Testis (tissue), 3 donors: ENCODE results near the gene FBXL17. TPM values are rescaled to one million over a fixed set of nuclear protein-coding genes. Genes with fewer than 3 reads are reported as not detected.

Source experiments
- DNase-seq: peaks from one replicate; pipeline ENCODE4 v3.0.0-alpha.2; 2019
- H3K27ac ChIP-seq, 2 donors: fragments of 200-600 bp; sonication (generic); one replicate each; pipeline ENCODE4 v1.5.1; 2019
- H3K27me3 ChIP-seq: fragments of 200-600 bp; sonication (generic); one replicate; pipeline ENCODE4 v1.5.1; 2019
- H3K36me3 ChIP-seq: fragments of 200-600 bp; sonication (generic); one replicate; pipeline ENCODE4 v1.5.1; 2017; ENCODE audit warnings: low read depth; ENCODE audit errors: missing control alignments
- H3K4me1 ChIP-seq: fragments of 200-600 bp; sonication (generic); one replicate; pipeline ENCODE4 v1.5.1; 2019
- H3K4me3 ChIP-seq, 2 donors: fragments of 200-600 bp; sonication (generic); one replicate each; pipeline ENCODE4 v1.5.1; 2017 to 2019
- H3K9me3 ChIP-seq: fragments of 200-600 bp; sonication (generic); one replicate; pipeline ENCODE4 v1.5.1; 2017
- POLR2A ChIP-seq: fragments of 450-650 bp; IDR thresholded peaks from one replicate; pipeline ENCODE4 v1.6.1; 2017; ENCODE audit warnings: antibody characterized with exemption, mild to moderate bottlenecking, moderate library complexity
- WGBS, 2 donors: methylation state at CpG; one replicate each; pipeline ENCODE4 v1.1.5; 2018; 5-methylcytosine and 5-hydroxymethylcytosine counted together
- intact Hi-C: fragments of 100-400 bp; cut with DNase I; formaldehyde crosslinking; loops from one replicate; pipeline ENCODE4 v1.15.1; 2023; ENCODE audit warnings: low total_unique reads
- polyA plus RNA-seq: library from polyadenylated mRNA; stranded (reverse); fragments of 350-450 nt; fragmentation: Illumina TruSeq; extraction: RNeasy Lipid Tissue Mini Kit (QIAGEN cat#74804); gene quantifications from one replicate; pipeline ENCODE4 v1.2.3, GENCODE V29; 2014; ENCODE audit warnings: low read depth, low replicate concordance; ENCODE audit not compliant: insufficient read depth
- total RNA-seq, 2 donors: library from RNA; depleted of rRNA; stranded (reverse); fragments of >200 nt; gene quantifications; one replicate each; pipeline ENCODE4 v1.2.3, GENCODE V29; 2016
- TF ChIP-seq, protein P1 (sequence below), 3 experiments: fragments of 450-650 bp in 2 of 3; fragments of 200-600 bp in 1 of 3; sonication (generic) in 1 of 3; IDR thresholded peaks; one replicate each; pipeline ENCODE4 v1.5.1; 2016 to 2019; ENCODE audit warnings: antibody characterized with exemption in 3 of 3, mild to moderate bottlenecking in 2 of 3, moderate library complexity in 1 of 3

The FBXL17 gene
- total and polyA plus RNA-seq, 3 donors from 2014 or later: 20.7 to 25.1 (median 22.6) TPM

GRCh38 chr5:107893642-107894041 lies 488.3 kb downstream of the FBXL17 start:
- Histone ChIP-seq H3K27ac (no peak overlapping the region), H3K4me3 (no peak overlapping the region), H3K9me3 (no peaks in the 10 kb centered on the region), H3K27me3 (no peaks in the 10 kb centered on the region), H3K4me1 (no peaks in the 10 kb centered on the region), H3K36me3 (no peaks in the 10 kb centered on the region)
- no peak for DNase-seq
- intact Hi-C loops: no loop called here
- WGBS, 2 donors: 39 to 51% methylated on average over 4 of the region's 4 CpGs
- no peak for TF ChIP-seq POLR2A
- TF ChIP-seq, protein P1, sequence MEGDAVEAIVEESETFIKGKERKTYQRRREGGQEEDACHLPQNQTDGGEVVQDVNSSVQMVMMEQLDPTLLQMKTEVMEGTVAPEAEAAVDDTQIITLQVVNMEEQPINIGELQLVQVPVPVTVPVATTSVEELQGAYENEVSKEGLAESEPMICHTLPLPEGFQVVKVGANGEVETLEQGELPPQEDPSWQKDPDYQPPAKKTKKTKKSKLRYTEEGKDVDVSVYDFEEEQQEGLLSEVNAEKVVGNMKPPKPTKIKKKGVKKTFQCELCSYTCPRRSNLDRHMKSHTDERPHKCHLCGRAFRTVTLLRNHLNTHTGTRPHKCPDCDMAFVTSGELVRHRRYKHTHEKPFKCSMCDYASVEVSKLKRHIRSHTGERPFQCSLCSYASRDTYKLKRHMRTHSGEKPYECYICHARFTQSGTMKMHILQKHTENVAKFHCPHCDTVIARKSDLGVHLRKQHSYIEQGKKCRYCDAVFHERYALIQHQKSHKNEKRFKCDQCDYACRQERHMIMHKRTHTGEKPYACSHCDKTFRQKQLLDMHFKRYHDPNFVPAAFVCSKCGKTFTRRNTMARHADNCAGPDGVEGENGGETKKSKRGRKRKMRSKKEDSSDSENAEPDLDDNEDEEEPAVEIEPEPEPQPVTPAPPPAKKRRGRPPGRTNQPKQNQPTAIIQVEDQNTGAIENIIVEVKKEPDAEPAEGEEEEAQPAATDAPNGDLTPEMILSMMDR (IDR thresholded peaks at IDR 0.05): no peak

DNA sequence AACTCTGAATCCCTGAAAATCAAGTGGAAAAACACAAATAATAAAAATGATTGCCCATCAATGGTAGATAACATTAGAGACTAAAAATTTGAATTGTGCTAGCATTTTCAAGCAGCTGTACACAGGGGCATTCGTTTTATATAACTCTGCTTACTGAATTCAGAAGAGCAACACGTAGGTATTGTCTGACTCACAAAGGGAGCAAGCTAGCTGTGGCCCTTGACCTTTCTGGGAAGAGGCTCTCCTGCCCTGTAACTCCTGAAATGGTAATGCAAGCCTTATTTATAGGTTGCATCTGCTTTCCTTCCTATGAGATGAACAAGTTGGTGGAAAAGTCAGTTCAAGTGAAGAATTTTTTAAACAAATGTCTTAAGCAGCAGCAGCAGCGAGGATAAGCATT lies 492.5 kb downstream of the FBXL17 start:
- Histone ChIP-seq H3K27me3 (no peaks in the 10 kb centered on the region), H3K27ac (no peak overlapping the region), H3K9me3 (no peaks in the 10 kb centered on the region), H3K36me3 (no peaks in the 10 kb centered on the region), H3K4me1 (no peaks in the 10 kb centered on the region), H3K4me3 (no peak overlapping the region)
- WGBS, 2 donors: 89 to 95% methylated on average over 3 of the region's 3 CpGs
- TF ChIP-seq, protein P1 (IDR thresholded peaks at IDR 0.05): no peak
- no peak for TF ChIP-seq POLR2A
- intact Hi-C loops: no loop called here
- no peak for DNase-seq

GRCh38 chr5:107888541-107888940 lies 493.4 kb downstream of the FBXL17 start:
- intact Hi-C loops: no loop called here
- Histone ChIP-seq H3K27me3 (no peaks in the 10 kb centered on the region), H3K9me3 (no peaks in the 10 kb centered on the region), H3K4me1 (no peaks in the 10 kb centered on the region), H3K4me3 (no peak overlapping the region), H3K27ac (no peak overlapping the region), H3K36me3 (no peaks in the 10 kb centered on the region)
- no peak for DNase-seq
- TF ChIP-seq, protein P1 (IDR thresholded peaks at IDR 0.05): no peak
- TF ChIP-seq POLR2A: no peak
- WGBS, 2 donors: 92 to 95% methylated on average over 4 of the region's 4 CpGs

DNA sequence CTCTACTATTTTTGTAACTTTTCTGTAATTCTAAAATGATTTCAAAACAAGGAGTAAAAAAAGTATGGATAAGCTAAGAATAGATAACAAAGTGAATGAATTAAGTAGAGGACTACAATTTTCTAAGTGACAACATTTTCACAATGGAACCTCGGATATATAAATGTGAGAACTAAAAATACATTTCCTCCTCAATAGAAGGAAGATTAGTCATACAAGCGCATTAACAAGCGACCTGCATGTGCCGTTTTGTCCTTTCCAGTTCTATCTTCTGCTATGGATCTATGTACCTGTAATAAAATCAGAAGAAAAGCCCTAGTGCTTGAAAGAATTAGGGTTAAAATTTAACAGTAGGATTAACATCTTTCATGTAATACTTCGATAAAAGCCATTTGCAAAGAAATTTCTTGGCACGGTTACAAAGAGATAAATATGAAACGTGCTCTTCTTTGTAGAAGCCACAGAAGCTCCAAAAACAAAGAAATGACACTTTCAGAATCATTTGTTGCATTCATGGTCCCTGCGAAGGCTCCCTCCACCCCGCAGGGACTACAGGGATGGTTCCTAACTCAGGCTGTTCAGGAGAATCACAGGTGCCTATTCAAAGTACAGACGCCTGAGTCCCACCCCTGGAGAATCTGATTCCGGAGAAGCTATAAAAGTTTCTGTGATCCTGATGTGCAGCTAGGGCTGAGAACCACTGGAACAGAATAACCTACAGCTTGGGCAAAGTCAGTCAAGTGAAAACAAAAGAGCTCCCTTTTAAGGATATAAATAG lies 494.5 kb downstream of the FBXL17 start:
- Histone ChIP-seq H3K27me3 (no peaks in the 10 kb centered on the region), H3K4me3 (no peak overlapping the region), H3K9me3 (no peaks in the 10 kb centered on the region), H3K36me3 (no peaks in the 10 kb centered on the region), H3K4me1 (no peaks in the 10 kb centered on the region), H3K27ac (no peak overlapping the region)
- TF ChIP-seq, protein P1 (IDR thresholded peaks at IDR 0.05): no peak
- TF ChIP-seq POLR2A: no peak
- 37 to 46% methylated on average over 11 of the region's 11 CpGs for WGBS, 2 donors
- intact Hi-C loops: no loop called here
- no peak for DNase-seq

GRCh38 chr5:107885601-107886000 lies 496.3 kb downstream of the FBXL17 start:
- intact Hi-C loops: no loop called here
- Histone ChIP-seq H3K27me3 (no peaks in the 10 kb centered on the region), H3K4me3 (no peak overlapping the region), H3K9me3 (no peaks in the 10 kb centered on the region), H3K36me3 (no peaks in the 10 kb centered on the region), H3K4me1 (no peaks in the 10 kb centered on the region), H3K27ac (no peak overlapping the region)
- no peak for DNase-seq
- WGBS, 2 donors: 82 to 96% methylated on average over 2 of the region's 2 CpGs
- TF ChIP-seq, protein P1 (IDR thresholded peaks at IDR 0.05): no peak
- TF ChIP-seq POLR2A: no peak
